Activated CD4-positive, CD25-positive, alpha-beta regulatory T cell treated with anti-CD3 and anti-CD28 coated beads, Interleukin-2, amount 50 U/mL, for 24 hours (primary cell): Measurements from ENCODE around the gene NCKAP5.

Experiments used
- ATAC-seq, 2 donors: fragments of 150-1000 bp; cut with Tn5 transposase; one replicate each; pipeline ENCODE4 v1.10.0; 2021; ENCODE audit warnings: mild to moderate bottlenecking in 1 of 2, moderate library complexity in 1 of 2

NCKAP5 gene

DNA sequence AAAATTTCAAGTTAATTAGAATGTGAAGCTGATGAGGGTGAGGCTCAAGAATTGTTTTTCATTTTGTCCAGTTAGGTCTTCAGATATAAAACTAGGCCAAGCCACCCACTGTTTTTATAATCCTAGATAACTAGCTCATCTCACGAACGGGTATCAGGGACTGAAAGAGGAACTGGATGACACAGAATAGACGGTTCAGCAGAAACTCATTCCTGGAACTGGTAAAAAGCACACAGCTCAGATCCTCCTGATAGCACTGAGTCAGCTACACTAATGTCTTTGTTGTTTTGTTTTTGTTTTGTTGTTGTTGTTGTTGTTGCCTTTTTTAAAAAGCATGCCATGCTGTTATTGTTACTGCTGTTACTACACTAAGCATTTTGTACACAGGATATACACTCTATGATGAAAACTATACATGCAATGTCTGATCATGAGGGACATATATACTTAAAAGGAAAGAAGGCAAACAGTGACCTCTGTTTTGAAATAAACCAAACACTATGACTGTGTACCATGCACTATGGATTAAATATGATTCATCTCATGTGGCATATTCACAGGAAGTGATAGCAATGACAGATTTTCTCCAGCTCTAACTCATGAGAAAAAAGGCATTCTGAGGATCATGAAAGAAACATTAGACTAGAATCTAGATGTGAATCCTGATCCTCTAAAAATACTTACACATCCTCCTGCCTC is 437.6 kb downstream of the NCKAP5 start:
- ATAC-seq: no peak

DNA sequence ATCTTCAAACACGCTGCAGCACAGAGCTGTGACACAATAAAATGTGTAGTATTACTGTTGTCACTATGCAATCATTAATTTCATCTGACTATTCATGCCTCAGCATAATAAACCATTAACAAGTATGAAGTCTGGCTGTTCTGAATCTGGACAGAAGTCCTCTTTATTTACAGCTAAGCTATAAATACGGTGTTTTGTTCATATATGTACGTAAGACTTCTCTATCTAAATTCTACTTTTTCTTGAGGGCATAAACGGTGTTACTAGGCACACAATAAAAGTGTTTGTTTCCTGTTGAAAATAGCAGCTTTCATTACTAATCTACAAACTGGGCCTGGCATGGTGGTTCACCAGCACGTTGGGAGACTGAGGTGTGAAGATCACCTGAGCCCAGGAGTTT is 443.8 kb downstream of the NCKAP5 start:
- no peak for ATAC-seq

DNA sequence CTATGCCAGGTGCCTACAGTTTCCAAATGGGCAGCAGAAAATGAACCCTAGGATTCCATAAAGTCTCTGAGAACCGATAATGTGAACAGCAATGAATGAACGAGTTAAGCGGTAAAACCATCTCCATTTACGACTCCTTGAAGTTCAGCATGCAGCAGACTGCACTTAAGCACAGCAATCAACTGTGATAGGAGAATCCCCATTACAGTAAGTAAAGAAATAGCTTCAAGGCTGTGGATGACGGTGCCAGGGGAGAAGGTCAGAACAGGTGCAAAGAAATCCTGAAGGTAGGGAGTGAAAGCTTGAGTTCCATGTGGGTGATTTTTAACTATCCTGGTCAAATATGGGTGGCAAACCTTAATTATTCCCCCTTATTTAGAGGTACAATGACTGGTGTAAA is 444.4 kb downstream of the NCKAP5 start:
- no peak for ATAC-seq

DNA sequence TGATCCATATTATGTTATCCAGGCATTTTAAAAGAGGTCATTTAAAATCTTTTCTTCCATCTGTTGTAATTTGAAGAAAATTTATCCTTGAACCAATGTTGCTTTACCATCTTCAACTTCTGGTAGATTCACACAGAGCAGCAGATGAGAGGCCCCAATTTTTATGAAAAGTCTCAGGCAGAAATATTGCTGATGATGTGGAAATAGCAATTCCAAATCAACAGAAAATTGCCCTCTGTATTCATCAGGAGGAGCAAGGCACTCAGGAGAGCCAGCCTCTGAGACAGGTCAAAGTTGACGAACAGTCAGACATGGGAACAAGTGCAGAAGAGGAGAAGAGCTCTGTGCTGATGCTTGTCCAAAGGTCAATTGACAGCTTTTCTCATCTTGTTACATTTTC is 444.9 kb downstream of the NCKAP5 start:
- ATAC-seq: no peak

DNA sequence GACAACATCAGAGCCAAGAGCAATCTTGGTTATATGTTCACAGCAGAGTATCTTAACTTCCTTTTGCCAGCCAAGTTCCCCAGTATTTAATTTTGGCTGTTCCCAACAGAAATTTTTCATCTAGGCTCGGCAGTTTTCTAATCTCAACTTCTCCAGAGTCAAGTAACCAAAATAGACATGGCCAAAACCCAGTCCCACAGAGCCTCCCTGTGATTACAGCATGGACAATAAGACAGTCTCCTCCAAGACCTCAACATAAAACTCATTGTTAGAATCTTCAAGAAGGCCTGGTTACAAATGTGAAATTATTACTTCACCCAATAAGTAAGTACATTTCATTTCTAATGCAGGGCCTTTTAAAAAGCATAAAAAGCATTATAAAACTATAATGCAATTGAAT is 445.7 kb downstream of the NCKAP5 start:
- no peak for ATAC-seq

DNA sequence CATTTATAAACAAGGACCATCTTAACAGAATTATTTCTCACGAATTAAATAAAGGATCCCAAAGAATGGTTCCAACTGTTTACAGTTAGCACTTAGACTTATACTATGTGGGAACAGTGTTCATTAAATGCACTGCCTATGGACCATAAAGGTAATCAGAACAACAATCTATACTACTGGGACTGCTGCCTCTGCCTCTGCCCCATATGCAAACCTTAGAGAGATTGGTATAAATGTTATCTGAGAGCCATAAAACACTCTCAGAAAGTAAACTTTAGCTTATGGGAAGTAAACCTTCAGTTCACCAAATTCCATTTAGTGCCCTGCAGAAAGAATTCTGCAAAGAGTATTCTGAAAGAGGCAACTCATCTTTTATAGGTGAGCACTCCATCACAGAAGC is 448.0 kb downstream of the NCKAP5 start:
- no peak for ATAC-seq

DNA sequence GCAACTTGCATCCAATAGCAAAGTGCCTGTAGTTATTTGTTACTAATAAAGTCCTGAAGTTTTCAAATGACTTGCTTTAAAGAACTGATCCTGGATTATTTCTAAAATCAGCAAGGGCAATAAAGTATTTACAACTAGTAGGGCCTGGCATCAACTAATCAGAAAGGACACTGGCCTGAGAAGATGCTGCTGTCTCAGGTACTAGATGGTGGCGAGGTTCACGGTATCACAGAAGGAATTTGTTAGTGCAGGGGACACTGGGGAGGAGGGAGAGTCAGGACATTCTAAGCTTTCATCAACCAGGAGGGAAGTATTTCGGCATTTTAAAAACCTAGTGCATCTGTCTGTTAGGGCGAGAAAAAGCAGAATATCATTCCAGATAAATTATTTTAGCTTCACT is 458.1 kb downstream of the NCKAP5 start:
- no peak for ATAC-seq

DNA sequence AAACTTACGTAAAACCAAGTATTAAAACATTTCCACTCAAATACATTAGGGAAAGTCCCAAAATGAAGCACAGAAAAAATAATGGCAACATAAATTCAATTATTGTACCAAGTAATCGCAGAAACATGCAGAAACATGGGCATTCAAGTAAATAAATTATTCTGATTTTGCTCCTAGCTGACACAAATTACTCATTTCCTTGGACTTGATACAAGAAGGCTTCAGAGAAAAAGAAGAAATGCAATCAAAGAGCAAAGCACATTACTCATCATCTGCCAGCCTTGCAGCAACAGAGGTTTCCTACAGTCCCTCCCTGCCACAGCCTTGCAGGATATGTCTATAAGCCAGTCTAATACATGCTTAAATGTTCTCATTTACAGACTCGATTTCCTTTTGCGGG is 458.5 kb downstream of the NCKAP5 start:
- no peak for ATAC-seq

DNA sequence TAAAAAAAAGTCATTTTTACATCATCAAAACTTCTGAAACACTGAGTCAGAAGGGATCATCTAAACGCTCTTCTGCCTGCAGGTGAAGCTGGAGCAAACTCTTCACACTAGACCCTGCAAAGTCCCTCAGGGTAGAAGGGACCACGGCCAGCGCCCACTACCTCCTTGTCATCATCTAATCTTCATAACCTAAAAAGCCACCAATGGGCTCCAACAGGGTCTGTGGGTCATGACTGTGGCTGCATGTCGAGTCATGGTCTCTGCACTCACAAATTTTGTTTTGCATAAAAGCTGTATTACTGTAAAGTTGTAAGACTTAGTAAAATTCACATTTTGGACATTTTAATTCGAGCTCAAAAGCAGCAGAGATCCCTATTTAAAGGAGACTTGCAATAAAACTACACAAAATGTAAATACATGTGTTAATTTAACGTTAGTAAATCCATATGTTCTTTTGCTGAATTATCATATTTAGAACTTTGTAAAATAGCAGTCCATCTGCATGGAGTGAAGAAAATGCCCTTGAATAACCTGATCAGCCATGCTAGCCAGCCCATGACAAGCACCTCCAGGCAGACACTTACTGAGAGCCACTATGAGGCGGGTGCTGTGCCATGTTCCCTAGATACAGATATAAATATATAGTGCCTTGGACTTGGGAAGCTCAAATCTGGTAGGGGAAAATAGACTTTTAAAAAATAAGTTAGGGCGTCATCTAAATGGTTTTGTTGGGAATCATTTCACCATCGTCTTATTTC is 461.0 kb downstream of the NCKAP5 start:
- ATAC-seq: no peak

DNA sequence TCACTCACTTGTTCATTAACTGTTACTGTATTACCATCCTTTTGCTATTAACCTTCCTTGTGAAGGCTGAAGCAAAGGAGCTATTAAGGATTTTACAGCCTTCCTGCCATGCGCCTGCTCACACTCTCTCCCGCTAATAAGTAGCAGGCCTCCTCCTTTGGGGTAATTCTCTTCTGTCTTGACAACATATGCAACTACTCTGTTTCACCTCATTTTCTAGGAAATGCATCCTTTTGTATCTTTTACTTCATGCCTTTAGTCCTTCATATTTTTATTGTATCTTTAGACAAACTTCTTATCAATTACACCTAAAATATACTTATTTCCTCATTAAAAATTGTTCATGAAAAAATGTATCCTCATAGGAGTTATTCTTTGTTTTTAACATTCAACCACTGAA is 463.4 kb downstream of the NCKAP5 start:
- ATAC-seq: no peak

DNA sequence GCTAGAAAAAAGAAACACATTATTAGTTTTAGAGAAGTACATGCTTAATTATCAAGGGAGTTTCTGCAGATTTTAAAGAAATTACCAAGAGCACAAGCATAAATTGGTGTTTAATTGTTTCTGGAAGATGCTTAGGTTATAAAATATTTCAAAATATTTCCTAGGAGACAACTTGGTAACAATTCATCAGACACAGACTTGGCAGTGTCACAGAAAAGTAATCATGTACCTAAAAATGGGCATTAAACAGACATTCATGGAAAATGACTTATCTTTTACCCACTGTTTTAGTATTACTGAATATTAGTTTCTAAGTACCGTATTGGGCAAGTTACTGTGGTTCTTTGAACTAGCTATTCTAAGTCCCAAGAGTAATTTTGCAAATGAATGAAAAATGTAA is 469.5 kb downstream of the NCKAP5 start:
- no peak for ATAC-seq

DNA sequence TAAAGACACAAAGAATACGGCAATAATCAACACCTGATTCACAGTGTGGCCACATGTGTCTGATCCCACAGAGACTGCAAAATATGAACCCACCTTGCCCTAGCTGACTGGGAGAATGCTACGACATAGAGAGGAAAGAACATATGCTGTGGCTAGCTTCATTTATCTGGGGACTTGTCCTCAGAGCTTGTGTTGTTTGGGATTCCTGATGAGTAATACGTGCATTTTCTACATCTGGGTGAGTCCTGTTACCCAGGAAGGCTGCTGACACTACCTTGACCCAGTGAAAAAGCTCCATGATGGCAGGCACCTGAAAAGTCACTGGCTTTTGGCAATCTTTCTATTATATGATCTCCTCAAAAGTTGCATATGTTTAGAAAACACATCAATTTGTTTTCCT is 470.6 kb downstream of the NCKAP5 start:
- ATAC-seq: no peak

DNA sequence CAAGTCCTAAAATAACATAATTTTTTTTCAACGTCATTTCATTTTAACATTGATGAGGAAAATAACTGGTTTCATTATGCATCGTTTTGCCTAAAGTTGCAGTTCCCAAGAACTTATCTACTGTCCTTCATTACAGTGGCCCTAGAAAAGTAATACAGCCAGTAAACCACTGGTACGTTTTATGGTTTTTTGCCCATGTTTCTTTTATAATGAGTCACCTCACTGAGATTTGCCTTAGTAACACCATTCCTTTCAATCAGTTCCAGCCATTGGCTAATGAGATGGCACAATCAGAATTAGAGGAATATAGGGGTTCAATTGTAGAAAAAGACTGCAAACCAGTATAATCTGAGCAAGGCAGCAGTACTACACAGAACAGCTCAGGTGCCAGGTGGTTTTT is 475.7 kb downstream of the NCKAP5 start:
- no peak for ATAC-seq

DNA sequence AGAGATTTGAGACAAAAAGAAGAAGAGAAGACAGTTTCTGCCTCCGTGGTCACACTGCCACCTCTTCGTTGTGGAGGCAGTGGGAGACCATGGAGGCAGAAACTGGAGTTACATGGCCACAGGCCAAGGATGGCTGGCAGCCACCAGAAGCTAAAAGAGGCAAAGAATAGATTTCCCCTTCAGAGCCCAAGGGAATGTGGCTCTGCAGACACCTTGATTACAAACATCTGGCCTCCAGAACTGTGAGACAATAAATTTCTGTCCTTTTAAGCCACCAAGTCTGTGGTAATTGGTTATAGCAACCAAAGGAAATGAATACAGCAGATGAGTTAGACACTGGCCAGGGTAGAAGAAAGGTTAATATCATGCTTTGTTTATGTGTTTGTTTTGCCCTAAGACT is 477.9 kb downstream of the NCKAP5 start:
- ATAC-seq: no peak

DNA sequence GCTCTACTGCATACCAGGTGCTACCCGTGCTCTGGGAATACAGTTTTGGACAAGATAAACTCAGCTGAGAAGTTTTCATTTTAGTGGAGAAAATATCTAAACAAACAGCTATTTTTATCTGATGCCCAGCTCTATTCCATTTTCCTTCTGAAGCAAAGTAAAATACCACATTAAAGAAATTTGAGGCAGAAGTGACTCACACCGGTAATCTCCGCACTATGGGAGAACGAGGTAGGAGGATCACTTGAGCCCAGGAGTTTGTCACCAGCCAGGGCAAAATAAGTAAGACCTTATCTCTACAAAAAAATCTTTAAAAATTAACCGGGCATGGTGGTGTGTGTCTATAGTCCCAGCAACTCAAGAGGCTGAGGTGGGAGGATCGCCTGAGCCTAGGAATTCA is 482.1 kb downstream of the NCKAP5 start:
- ATAC-seq: no peak

DNA sequence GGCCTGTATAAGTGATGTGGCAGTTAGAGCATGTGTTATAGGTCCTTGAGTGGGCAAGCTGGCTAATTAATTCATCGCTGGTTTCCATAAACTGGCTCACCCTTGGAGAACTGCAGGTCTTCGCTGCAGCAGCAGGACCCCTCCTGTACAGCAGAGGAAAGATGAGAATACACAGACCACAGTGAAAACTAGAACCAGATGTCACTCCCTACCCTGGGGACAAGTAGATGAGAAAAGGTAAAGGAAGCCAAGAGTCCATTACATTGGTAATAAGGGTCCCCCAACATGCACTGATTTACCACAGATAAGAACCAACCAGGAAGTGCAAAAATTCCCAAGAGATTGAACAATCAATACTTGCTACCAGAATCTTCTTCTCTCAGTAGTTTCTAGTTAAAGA is 482.6 kb downstream of the NCKAP5 start:
- no peak for ATAC-seq

DNA sequence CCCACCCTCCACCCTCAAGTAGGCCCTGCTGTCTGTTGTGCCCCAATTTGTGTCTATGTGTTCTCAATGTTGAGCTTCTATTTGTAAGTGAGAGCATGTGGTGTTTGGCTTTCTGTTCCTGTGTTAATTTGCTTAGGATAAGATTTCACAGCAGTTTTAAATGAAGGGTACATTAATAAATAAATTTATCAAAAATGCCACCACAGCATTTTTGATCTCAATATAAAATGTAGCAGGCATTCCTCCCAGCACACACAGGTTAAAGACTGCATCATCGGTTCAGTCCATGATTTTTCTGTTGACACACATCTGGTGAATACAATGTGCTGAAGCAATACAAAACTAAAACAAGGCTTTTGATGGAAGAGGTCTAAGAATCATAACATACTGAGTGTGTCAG is 486.2 kb downstream of the NCKAP5 start:
- ATAC-seq: no peak

DNA sequence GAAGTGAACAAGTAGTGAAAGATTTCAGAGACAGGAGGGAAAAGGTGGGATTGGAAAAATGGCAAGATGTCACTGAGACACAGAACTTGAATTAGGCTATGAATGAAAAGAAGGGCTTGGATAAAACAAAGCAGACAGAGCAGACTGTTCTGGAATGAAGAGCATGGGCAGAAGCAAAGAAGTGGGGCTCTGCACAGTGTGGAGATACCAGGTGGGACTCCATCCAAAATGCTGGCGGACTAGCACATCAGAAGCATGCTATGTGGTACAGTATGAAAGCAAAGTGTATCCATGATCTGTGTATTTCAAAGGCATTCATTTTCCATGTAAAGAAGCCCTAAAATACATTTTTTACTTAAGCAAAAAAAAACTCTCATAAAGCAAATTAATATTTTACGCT is 487.4 kb downstream of the NCKAP5 start:
- ATAC-seq: no peak

DNA sequence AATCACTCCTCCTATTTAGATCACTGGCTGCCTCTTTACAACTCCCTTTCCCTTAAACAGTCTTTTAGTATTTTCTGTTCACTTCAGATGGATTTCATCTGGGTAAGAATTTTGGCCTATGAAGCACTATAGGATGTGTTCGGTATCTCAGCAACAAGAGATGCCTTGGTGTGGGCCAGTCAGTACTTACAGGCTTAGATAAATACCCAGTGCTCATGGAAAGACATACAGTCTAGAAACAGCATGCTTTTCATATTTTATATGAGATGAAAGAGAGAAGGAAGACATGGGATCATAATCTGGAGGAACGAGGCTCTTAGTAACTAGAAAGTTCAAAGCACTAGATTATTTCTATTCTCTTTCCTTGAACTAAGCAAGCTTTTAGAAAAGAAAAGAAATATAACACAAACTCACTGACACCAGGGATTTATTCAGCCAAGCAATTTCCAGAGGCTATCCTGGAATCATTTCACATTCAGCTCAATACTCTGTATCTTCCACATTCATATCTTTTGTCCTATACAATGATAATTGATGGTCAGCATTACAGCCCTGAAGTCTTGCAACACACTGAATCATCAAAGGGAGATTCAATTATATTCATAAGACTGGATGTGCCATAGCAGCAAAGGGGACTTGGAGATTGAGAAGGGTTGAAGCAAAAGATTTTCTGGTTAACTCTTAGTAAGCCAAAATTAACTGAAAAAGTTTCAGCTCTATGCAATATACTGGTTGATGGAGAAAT is 489.4 kb downstream of the NCKAP5 start:
- no peak for ATAC-seq

DNA sequence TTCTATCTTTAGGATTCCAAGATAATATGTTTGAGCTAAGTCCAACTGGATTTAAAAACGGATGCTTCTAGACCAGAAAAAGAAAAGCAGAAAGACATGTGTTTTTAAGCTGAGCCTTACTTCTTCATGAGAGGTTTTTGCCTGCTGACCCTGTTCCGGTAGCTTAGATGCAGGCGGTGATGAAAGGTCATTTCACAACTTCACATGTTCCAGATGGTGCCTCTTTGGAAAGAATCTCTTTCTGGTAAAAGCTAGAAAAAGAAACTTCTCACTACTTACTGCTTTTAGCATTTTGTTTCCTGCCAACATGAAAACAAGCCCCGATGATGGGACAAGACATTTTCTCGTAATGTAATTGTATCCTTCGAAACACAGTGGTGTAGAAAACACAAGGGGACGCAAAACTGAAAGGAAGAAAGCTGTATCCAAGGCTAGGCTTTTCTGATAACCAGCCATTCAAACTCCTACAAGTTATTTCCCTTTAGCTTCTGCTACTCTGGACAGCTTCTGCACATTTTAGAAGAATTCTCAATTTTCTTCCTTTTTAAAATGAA is 490.9 kb downstream of the NCKAP5 start:
- no peak for ATAC-seq

DNA sequence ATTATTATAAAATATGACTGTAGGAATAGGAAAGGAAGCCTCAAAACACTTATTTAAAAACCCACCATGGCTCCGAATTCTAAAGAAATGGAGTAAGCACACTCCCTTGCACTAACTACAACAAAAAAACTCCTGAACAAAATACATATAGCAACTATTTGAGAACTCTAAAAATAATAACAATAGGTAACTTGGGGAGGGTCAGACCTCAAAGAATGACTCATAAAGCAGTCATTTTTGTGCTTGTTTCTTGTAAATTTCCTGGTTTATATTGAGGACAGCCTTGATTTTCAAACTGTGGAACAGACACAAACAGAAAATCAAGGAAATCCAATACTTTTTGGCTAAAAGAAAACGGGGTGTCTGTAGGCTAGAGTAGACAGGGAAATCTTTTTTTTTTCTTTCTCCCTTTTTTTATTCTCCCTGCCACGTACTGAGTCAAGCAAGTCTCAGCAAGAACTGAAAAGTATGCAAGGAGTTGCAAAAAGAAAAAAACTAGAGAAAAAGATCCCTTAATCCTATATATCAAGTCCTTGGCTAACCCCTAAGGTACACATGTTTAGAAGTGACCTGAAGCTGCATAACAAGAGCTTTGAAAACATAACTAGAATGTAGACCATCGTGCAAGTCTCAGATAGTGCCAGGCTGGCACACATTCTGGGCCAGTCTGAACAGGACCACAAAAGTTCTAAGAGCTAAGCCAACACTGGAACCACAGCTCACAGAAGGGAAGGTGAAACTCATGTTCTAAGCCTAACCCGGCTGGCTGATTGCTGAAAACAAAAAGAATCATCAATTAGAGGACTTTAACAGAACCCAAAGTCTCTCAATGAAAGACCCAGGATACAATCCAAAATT is 495.2 kb downstream of the NCKAP5 start:
- ATAC-seq: no peak

DNA sequence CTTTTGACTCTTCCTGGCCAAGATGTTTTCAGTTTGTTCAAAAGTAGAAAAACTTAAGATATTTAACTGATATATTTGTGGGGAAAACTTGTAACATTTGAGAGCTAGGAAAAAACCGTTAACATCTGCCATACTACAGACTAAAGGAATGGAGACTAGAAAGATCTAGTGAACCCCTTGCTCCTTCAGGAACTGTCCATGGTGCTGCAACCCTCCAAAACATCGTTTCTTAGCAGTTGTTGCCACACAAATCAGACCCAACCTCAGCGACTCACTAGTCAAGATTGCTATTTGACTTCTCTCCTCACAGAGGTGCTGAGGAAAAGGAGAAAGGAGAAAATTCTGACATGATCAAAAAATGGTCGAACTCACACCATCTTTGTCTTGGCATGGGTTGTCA is 504.5 kb downstream of the NCKAP5 start:
- ATAC-seq: no peak
